A673 (cell line): Measurements from ENCODE around the gene PEX5L. TPM values are rescaled to one million over a fixed set of nuclear protein-coding genes. Genes with fewer than 3 reads are reported as not detected.

Experiments used
- BruUV-seq: library from RNA; stranded (reverse); fragments of 400-500 nt; replicated peaks from 2 replicates; lab custom pipeline; 2021; lab: Mats Ljungman, UMichigan
- CTCF ChIA-PET: fragments of 300-600 bp; sonication (Branson Sonifier 250); formaldehyde crosslinking; loops from one replicate; lab custom pipeline; 2022; ENCODE audit warnings: antibody characterized with exemption; lab: Charles Lee
- POLR2A ChIA-PET: fragments of 300-600 bp; sonication (Branson Sonifier 250); formaldehyde crosslinking; loops from one replicate; lab custom pipeline; 2022; ENCODE audit warnings: antibody characterized with exemption; ENCODE audit not compliant: low non-redundant PET; lab: Charles Lee
- DNase-seq: peaks from one replicate; pipeline ENCODE4 v3.0.0-alpha.2; 2015; ENCODE audit warnings: low spot score
- H3K27ac ChIP-seq: fragments of 200-600 bp; sonication (generic); 2 replicates; pipeline ENCODE4 v1.5.1; 2016; ENCODE audit warnings: mixed run types, low read depth, mild to moderate bottlenecking, mixed read lengths, antibody characterized with exemption, low read length; ENCODE audit not compliant: poor library complexity, severe bottlenecking
- H3K27me3 ChIP-seq: fragments of 200-600 bp; sonication (generic); replicated peaks from 2 replicates; pipeline ENCODE4 v1.6.1; 2017; ENCODE audit warnings: mixed run types, low read depth, mild to moderate bottlenecking, mixed read lengths, antibody characterized with exemption, low read length; ENCODE audit not compliant: insufficient read depth, poor library complexity
- H3K36me3 ChIP-seq: fragments of 200-600 bp; sonication (generic); 2 replicates; pipeline ENCODE4 v1.6.1; 2016; ENCODE audit warnings: mixed run types, mild to moderate bottlenecking, mixed read lengths, antibody characterized with exemption, low read length; ENCODE audit not compliant: insufficient read depth, poor library complexity, severe bottlenecking
- H3K4me1 ChIP-seq: fragments of 200-600 bp; sonication (generic); 2 replicates; pipeline ENCODE4 v1.6.1; 2017; ENCODE audit warnings: mixed run types, mild to moderate bottlenecking, mixed read lengths, antibody characterized with exemption, low read length; ENCODE audit not compliant: insufficient read depth, poor library complexity, severe bottlenecking
- H3K4me3 ChIP-seq: fragments of 200-600 bp; sonication (generic); 2 replicates; pipeline ENCODE4 v1.5.1; 2016; ENCODE audit warnings: low read depth, mixed run types, mild to moderate bottlenecking, mixed read lengths, low read length; ENCODE audit not compliant: poor library complexity, severe bottlenecking
- H3K9me3 ChIP-seq: fragments of 200-600 bp; sonication (generic); 2 replicates; pipeline ENCODE4 v1.6.1; 2016; ENCODE audit warnings: mixed run types, low read depth, mild to moderate bottlenecking, mixed read lengths, antibody characterized with exemption, low read length; ENCODE audit not compliant: poor library complexity, severe bottlenecking
- CTCF ChIP-seq: fragments of 300-800, 200-600 bp; sonication (generic); conservative IDR thresholded peaks from 2 replicates; pipeline ENCODE4 v1.5.1; 2017; ENCODE audit warnings: low read depth, mild to moderate bottlenecking, antibody characterized with exemption, low read length, moderate library complexity, mixed read lengths
- EZH2 ChIP-seq: fragments of 200-600 bp; sonication (generic); IDR thresholded peaks from 2 replicates; pipeline ENCODE4 v1.6.1; 2017; ENCODE audit warnings: borderline replicate concordance, low read depth, mild to moderate bottlenecking, mixed read lengths, antibody characterized with exemption, low read length; ENCODE audit not compliant: poor library complexity, severe bottlenecking
- intact Hi-C: fragments of 100-400 bp; cut with micrococcal nuclease; formaldehyde crosslinking; loops from one replicate; pipeline ENCODE4 v1.10.0; 2022; ENCODE audit not compliant: unreplicated experiment
- total RNA-seq: library from RNA; stranded (reverse); gene quantifications from 2 replicates; pipeline ENCODE4 v1.2.3, GENCODE V29; 2021

The PEX5L gene
- total RNA-seq, 1 experiment from 2014 or later: not detected

- Histone ChIP-seq H3K27ac (no peak overlapping the region), H3K36me3 (no peaks in the 10 kb centered on the region), H3K4me3 (no peak overlapping the region), H3K27me3 (peaks cover 72% of the 10 kb centered on the region), H3K9me3 (no peaks in the 10 kb centered on the region), H3K4me1 (no peaks in the 10 kb centered on the region)
- intact Hi-C loops: no loop called here
- BruUV-seq: no TSS peak
- DNase-seq: no peak
- ChIA-PET POLR2A (no interaction called here), CTCF (no interaction called here)
- TF ChIP-seq EZH2 (no peak), CTCF (no peak)
Measured at GRCh38 chr3:179967622-179968021, 69.1 kb downstream of the PEX5L start.

- Histone ChIP-seq H3K36me3 (no peaks in the 10 kb centered on the region), H3K4me1 (no peaks in the 10 kb centered on the region), H3K27me3 (peaks cover 69% of the 10 kb centered on the region), H3K9me3 (no peaks in the 10 kb centered on the region), H3K27ac (no peak overlapping the region), H3K4me3 (no peak overlapping the region)
- POLR2A ChIA-PET: no interaction called here
- CTCF ChIA-PET: no interaction called here
- BruUV-seq: no TSS peak
- intact Hi-C loops: no loop called here
- TF ChIP-seq CTCF: no peak
- no peak for TF ChIP-seq EZH2
- no peak for DNase-seq
Measured at GRCh38 chr3:179964890-179965289, 71.8 kb downstream of the PEX5L start.

- H3K27me3 ChIP-seq: peaks cover 67% of the 10 kb centered on the region
- H3K4me1 ChIP-seq: no peaks in the 10 kb centered on the region
- H3K4me3 ChIP-seq: no peak overlapping the region
- H3K9me3 ChIP-seq: no peaks in the 10 kb centered on the region
- BruUV-seq: no TSS peak
- no peaks in the 10 kb centered on the region for H3K36me3 ChIP-seq
- intact Hi-C loops: no loop called here
- TF ChIP-seq EZH2 (no peak), CTCF (no peak)
- ChIA-PET POLR2A (no interaction called here), CTCF (no interaction called here)
- DNase-seq: no peak
- no peak overlapping the region for H3K27ac ChIP-seq
Measured at GRCh38 chr3:179962629-179963387, 73.9 kb downstream of the PEX5L start.
